ENCODE data around the gene EFCAB6.

Gene EFCAB6

DNA sequence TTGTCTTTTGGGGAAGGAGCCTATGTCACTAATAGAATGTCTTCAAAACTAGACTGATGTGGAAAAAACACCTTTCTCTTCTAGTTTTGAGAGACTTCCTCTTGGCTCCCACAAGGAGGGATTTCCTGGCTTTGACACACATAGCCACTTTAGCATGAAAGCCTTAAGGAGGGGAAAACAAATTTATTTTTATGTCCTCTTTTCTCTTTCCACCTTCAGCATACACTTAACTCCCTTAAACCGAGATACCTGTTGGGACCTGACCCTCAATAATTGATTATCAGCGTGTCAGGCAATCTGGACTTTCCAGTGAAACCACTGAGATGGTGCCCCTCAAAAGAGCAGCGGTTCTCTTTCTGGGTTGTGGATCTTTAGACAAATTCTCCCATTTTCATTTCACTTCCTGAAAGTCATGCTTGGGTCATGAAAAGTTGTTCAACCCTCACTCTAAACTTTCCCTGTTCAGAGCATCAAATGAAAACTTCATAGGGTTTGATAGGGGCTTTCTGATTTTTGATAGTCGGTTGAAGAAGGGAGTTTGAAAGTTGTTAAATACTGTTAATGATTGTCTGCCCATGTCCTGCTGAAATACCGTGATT lies 9.1 kb downstream of the EFCAB6 start:
- DNase-seq (ENCODE audit: low spot score), result no peak

DNA sequence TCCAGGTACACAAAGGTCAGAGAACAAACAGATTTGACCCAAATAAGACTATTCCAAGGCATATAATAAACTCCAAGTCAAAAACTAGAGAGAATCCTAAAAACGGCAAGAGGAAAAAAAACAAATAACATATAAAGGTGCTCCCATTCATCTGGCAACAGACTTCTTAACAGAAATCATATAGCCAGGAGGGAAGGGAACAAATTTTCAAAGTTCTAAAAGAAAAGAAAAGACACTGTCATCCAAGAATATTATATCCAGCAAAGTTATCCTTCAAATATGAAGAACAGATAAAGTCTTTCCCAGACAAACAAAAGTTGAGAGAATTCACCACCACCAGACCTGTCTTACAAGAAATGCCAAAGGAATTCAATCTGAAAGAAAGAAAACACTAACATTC lies 11.1 kb downstream of the EFCAB6 start:
- DNase-seq (ENCODE audit: low spot score), result no peak

DNA sequence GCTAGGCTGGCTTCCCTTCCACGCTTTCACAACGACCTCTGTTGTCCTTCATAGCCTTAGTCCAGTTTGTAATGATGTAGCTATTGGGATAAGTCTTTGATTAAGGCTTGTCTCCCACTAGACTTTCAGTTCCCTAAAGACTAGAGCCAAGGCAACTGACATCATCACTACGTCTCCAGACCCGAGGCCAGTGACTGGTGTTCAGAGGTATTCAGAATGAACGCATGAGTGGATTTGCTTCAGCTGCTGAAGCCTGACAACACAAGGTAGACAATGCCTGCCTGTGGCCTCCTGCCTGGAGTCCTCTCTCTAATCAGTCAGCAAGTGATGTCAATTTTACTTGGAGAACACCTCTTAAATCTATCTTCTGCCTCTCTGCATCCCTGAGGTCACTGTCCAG lies 13.6 kb downstream of the EFCAB6 start:
- DNase-seq (ENCODE audit: low spot score), result no peak

DNA sequence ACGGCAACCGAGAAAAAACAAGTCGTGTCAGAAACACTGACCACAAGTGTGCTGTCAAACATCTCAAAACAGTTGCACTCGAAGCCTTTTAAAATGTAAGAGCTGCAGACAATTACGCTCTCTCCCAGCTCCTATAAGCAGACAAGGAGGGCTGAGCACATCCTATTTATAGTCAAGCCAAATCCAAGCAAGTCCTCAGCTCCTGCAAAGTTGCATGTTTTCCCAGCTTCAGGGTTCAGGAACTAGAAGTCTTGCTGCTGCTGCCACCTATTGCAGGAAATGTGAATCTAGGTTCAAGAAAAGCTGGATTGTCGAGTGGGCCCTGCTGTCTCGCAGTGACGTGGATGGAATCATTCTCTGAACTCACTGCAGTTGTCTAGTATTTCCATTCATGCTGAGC lies 15.5 kb downstream of the EFCAB6 start:
- DNase-seq (ENCODE audit: low spot score), result no peak

DNA sequence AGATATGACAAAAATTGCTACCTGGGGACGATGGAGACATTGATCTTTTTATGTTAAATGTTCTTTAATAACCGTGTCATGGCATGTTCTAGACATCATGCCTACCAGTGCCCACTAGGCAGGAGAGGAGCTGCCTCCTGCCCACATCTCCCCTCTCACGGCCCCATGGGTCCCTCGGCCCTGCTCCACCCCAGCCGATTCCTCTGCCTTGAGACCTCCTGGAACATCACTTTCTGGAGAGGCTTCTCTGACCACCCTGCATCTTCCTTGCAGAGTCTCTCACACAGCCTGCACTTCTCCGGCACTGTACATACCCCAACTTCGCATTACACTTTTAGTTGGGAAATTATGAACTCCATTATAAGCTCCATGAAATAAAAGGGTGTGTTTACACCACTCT lies 16.8 kb downstream of the EFCAB6 start:
- no peak for DNase-seq (ENCODE audit: low spot score)

DNA sequence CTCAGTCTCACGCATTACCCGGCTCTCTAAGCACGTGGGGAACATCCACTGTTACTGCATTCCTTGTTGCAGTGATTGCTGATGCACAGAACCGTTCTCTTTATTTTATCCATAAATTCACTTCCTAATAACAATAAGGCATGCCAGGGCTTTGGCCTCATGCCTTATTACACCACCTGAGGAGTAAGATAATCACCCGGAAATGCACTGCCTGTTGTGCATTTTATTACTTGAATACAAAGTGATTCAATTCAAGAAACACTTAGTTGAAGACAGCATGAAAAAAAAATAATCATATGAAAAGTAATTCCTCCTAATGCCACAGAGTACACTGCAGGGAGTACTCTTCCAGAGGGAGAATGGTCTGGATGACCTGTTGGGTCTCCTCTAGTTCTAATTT lies 19.2 kb downstream of the EFCAB6 start:
- DNase-seq (ENCODE audit: low spot score), result no peak

DNA sequence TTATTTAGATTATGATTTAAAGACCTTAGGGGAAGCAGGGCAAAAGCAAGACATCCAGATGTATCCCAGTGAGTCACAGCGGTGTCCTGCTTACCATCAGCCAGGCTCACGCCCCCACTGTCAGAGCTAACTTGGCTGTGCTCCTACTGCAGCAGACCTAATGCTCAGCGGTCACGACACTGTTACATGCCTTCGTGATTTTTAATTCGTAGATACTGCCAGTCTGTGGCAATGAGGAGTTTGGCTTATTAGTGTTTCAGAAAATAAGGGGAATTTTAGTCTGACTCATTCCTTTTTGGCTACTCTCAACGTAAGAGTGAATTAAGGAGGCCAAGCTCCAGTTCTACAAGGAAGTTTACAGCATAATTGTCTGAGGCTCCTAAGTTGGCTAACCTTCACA lies 22.7 kb downstream of the EFCAB6 start:
- DNase-seq (ENCODE audit: low spot score), result no peak

DNA sequence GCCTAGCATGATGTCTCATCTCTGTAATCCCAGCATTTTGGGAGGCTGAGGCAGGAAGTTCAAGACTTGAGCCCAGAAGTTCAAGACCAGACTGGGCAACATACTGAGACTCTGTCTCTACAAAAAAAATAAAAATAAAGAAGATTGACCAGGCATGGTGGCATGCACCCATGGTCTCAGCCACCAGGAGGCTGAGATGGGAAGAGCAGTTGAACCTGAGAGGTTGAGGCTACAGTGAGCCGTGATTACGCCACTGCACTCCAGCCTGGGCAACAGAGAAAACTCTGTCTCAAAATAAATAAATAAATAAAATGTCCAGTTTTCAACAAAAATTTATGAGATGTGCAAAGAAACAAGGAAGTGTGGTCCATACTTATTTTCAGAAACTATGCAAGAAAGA lies 28.3 kb downstream of the EFCAB6 start:
- DNase-seq (ENCODE audit: low spot score), result no peak

DNA sequence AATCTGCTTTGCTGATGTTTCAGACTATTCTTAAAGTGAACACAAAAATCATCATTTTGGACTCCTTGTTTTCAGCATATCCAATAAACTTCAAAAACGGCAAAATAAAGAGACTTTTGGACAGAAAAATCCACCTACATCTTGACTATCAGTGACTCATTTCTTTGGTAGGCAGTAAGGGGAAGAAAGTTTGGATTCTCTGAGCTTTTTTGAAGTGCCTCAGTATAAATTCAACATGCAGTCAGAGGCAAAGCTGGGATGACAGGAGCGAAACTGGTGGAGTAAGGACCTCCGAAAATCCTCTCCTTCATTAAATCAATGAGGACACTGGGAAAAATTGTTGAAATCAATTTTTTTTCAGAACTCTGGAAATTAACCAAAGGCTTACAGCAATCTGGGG lies 29.7 kb downstream of the EFCAB6 start:
- DNase-seq (ENCODE audit: low spot score), result no peak

DNA sequence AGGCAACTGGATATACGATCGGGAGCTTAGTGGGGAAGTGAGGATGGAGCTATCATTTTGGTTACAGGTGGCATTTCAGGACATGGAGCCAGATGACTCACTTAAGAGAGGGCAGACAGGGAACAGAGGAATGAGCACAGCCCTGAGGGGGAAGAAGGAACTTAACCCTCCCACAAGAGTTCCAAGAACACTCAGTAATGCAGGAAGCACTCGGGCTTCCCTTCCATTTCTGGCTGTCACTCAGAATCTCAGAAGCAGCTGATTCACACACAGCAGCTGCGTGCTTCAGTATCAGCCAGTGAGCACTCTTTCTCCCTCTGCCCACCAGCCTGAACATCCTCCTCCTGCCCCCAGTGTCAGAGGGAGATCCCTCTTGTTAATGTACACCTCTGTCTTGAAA lies 34.8 kb downstream of the EFCAB6 start:
- no peak for DNase-seq (ENCODE audit: low spot score)

DNA sequence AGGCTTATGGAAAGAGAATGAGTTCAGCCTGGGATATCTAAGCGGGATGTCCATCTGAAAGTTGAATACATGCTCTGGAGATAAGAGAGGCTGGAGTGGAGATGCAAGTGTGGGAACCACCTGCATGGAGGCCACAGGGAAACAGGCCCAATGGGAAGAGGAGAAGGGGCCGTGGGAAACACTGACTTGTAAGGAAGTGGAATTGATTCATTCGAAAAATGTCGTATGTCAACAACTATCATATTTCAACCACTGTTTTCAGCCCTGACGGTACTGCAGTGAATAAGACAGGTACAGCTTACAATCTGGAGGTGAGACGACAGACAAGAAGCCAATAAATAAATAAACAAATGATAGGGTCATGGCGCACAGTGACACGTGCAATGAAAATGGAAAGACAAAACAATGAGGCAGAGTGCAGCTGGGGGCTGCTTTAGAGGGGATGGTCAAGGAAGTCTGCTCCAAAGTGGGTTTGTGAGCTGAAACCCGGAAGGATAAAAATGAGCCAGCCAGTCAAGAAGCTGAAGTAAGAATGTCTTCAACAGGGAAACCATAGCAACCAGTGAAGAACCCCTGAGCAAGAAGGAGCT lies 35.9 kb downstream of the EFCAB6 start:
- DNase-seq (ENCODE audit: low spot score), result no peak

DNA sequence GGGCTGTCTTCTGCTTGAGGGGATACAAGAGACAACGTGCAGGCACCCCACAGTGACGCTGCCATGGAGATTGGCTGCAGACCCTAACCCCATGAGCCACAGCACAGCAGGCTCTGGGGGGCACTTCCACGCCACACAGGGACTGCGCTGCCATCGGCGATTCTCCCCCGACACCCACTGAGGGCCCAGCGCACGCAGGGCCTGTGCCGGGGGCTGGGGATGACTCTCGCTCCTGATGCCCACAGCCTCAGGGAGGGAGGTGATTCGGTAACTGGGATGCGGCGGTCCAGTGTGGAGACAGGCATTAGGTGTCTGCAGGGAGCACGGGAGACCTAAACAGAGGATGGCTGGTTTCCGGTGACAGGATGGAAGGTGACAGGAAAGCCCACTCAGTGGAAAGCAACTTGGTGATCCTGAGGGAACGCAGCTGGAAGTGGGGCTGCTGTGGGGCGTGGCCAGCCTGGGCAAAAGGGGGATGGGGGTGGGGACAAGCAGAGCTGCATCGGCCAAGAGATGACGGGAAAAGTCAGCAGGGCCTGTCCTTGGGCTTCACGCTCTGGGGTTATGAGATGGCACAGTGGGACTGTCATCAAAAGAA lies 37.7 kb downstream of the EFCAB6 start:
- DNase-seq (ENCODE audit: low spot score), result no peak

DNA sequence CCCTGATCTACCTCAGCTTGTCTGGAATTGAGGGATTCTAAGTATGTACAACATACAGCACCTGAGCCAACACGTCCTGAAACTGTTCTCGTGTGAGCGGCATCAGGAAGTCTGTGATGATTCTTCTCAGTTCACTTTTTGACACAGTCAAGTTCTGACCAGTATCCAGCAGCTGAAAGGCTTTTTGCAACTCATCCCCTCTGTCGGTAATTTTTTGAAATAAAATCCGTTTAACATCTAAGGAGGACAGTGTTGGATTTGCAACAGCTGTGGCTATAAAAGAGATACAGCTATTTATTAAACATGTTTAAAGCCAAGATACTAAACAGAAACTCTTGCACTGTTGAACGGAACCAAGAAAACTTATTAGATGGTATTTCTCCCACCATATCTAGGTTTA lies 39.3 kb downstream of the EFCAB6 start:
- no peak for DNase-seq (ENCODE audit: low spot score)

DNA sequence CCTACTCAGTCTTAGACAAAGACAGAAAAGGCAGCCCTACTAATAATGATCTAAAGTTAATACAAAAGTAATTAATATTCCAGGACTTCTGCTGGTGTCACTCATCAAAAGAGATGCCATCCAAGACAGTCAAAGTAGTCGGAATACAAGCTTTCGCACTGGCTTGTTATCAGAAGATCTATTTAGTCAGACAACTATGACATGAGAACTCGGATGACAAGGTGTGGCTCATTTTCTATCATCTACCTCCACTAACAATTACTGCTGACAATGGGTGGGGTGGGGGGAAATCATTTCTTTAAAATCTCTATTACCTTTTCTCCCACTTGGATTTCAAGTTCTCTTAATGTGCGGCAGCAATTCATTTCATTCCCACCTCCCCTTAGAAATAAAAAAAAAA lies 56.7 kb downstream of the EFCAB6 start:
- no peak for DNase-seq (ENCODE audit: low spot score)

DNA sequence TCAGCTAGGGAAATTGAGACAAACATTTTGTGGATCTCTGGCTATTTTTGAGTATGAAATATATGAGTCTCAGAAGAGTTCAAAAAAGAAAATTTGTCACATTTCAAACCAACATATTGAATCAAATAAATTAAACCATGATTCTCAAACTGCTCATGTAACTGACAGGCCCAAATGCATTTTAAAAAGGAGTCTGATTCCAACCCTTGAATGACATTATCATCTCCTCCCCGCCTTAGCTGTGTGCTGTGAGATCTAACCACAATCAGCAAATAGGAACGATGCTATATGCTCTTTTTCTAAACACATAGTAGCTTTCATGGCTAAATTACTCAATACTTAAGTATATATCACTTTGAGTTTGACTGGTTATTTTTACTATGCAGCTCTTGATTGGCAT lies 57.1 kb downstream of the EFCAB6 start:
- DNase-seq (ENCODE audit: low spot score), result no peak

DNA sequence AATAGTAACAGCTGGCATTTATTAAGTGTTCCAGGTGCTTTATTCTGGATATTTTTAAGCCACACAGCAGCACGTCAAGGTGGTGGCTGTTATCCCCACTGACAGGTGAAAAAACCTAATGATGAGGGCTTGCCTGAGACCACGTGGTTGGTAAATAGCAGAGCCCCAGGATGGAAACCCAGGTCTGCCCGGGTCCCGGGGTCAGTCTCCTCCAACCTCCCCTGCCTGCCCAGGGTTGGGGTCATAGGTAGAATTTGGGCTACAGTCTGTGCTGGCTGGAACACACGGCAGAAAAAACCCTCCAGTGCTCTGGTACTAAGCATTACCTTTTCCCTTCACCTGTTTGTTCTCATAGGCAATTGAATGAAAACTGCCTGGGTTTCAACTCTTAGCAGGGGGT lies 57.9 kb downstream of the EFCAB6 start:
- no peak for DNase-seq (ENCODE audit: low spot score)

DNA sequence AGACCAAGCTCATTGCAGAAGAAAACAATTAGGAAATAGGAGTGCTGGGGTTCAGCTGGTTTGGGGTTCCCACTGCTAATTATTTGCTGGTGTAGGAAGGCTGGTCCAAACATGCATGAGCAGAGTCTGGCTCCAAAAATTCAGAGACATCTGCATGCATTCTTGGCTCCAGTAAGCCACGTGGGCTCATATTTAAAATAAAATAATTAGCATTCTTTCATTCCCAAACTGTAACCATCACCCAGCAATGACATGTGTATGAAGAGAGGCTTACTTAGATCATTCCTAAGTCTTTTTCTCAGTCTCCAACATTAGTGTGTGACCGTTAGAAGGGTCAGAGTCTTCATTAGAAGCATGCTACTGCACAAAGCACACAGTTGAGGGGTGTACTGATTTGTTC lies 58.4 kb downstream of the EFCAB6 start:
- no peak for DNase-seq (ENCODE audit: low spot score)

DNA sequence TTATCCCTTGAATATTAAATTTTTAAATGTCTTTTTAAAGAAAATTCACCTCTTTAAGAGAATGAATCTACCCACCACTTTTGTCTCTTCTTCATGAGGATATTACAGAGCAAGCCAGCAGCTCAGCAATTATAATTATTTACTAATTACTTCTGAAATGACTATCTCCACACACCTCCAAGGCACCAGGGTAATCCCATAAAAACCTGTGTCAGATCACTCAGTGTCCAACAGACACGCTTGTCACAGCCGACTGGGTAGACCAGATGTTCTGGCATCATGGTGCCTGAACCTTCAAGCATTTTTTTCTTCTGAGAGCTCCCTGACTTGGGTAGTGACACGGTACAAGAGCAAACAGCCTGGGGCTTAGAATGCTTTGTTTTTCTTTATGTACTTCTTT lies 61.4 kb downstream of the EFCAB6 start:
- no peak for DNase-seq (ENCODE audit: low spot score)

DNA sequence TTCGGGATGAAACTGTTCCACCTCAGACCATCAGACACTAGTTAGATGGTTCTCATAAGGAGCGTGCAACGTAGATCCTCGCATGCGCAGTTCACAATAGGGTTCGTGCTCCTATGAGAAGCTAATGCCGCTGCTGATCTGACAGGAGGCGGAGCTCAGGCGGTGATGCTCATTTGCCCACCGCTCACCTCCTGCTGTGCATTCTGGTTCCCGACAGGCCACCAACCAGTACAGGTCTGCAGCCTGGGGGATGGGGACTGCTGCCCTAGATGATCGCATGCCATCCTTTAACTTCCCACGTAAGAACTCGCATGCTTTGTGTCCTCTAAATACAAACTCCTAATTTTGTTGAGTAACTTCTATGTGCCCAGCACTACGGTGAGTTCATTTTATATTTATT lies 62.6 kb downstream of the EFCAB6 start:
- no peak for DNase-seq (ENCODE audit: low spot score)

DNA sequence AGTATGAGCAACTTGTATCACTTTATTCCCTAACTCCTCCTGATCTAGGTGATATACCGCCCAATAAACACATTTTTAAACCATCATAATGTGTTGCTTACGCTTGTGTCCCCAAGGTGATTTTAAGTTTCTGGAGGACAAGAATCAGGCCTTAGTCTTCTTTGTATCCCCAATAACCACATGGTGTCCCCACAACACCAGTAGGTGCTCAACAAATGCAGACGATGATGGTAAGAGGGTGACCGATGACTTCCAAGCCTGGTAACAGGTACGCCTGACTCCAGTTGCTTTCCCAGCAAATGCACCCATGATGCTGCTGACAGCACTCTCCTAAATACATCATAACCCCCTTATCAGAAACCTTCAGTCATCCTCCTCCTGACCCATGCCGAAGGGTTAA lies 64.2 kb downstream of the EFCAB6 start:
- DNase-seq (ENCODE audit: low spot score), result no peak

DNA sequence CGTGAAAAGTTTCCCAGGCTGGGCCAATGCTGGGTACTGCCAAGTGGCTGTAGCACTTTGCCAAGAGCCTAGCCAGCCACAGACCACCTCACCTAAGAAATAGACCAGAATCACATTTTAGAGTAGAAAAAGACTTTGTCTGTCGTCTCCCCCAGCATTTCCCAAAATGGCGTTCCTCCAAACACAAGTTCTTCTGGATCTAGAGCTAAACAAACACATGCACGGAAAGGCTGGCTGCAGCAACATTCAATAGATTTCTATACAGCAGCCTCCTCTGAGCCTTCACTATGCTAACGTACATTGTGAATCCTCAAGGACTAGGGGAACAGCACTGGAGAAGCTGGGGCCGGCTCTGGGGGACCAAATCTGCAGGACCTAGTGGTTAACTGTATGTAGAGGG lies 65.0 kb downstream of the EFCAB6 start:
- no peak for DNase-seq (ENCODE audit: low spot score)

DNA sequence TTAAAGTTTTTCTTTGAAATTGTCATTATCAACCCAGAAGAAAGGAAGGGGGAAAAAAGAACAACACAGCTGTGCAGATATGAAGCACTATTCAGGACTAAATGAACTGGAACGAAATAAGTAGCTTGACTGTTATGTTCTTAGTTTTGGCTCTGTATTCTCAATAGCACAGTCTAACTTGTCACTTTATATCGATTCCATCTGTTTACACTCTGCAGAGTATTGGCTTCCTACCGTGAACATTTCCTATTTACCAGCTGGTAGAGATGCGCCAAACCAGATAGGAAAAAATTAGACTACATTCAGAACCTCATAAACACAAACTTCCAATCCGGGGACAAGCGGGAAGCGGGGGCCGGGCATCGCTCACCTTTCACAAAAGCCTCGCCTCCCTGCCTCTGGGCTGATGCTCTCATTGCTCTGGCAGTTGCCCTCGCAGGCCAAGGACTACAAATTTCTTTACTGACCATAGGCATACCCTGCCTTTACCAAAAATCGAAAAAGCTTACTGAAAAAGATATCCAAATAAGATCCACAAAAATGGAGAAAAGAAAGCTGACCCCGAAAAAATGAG lies 66.2 kb downstream of the EFCAB6 start:
- no peak for DNase-seq (ENCODE audit: low spot score)

DNA sequence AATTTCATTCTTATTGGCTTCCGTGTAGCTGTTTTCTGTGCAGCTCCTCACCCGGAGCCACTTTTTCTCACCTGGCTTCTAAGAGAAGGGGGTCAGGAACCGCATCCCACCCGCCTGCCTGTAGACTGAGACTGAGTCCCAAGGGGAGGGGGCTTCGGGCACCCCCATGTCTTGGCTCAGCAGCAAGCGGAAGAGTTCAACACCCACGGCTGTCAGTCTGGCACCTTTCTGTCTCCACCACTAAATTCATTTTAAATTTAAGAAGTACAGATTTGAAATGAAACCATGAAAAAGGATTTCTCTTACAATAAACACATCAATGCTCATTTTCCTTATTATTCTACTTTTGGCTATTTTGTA lies 66.7 kb downstream of the EFCAB6 start:
- no peak for DNase-seq (ENCODE audit: low spot score)

All from CD4-positive, alpha-beta T cell treated with Interleukin-2 at 100 ng/mL for 4 hours (primary cell).